Measurements from ENCODE around the gene LYSMD3. TPM values are rescaled to one million over a fixed set of nuclear protein-coding genes. Genes with fewer than 3 reads are reported as not detected.

LYSMD3 gene
- total and polyA plus RNA-seq, 8 donors = 3.9 to 27.0 (median 7.8) TPM

GRCh38 chr5:90503596-90503995 is 25.8 kb downstream of the LYSMD3 start:
- Histone ChIP-seq H3K36me3 (no peaks in the 10 kb centered on the region), H3K9me3 (no peaks in the 10 kb centered on the region), H3K4me3 (no peak overlapping the region), H3K27me3 (no peaks in the 10 kb centered on the region), H3K27ac (no peak overlapping the region), H3K4me1 (no peaks in the 10 kb centered on the region)
- WGBS, 5 donors = 65 to 77% (median 71%) methylated on average over 1 of the region's 1 CpG
- intact Hi-C loops (cut with DNase I; ENCODE audit: low total_unique reads) = no loop called here
- no peak for DNase-seq
- TF ChIP-seq POLR2A (IDR thresholded peaks at IDR 0.05) = no peak
- TF ChIP-seq POLR2AphosphoS5 (IDR thresholded peaks at IDR 0.05) = no peak
- no peak for TF ChIP-seq EP300 (IDR thresholded peaks at IDR 0.05)
- TF ChIP-seq CTCF (IDR thresholded peaks at IDR 0.05) = no peak

GRCh38 chr5:90495146-90495545 is 34.2 kb downstream of the LYSMD3 start:
- H3K36me3 ChIP-seq = no peaks in the 10 kb centered on the region
- TF ChIP-seq CTCF (IDR thresholded peaks at IDR 0.05) = no peak
- TF ChIP-seq POLR2AphosphoS5 (IDR thresholded peaks at IDR 0.05) = no peak
- TF ChIP-seq EP300 (IDR thresholded peaks at IDR 0.05) = no peak
- no peak for TF ChIP-seq POLR2A (IDR thresholded peaks at IDR 0.05)
- no peak overlapping the region for H3K4me3 ChIP-seq
- no peak overlapping the region for H3K27ac ChIP-seq
- no peaks in the 10 kb centered on the region for H3K27me3 ChIP-seq
- no peaks in the 10 kb centered on the region for H3K9me3 ChIP-seq
- no peak for DNase-seq
- 54 to 93% (median 82%) methylated on average over 1 of the region's 1 CpG for WGBS, 5 donors
- H3K4me1 ChIP-seq = no peaks in the 10 kb centered on the region
- intact Hi-C loops (cut with DNase I; ENCODE audit: low total_unique reads) = no loop called here

- H3K27me3 ChIP-seq = no peaks in the 10 kb centered on the region
- no peaks in the 10 kb centered on the region for H3K9me3 ChIP-seq
- TF ChIP-seq EP300 (IDR thresholded peaks at IDR 0.05) = no peak
- TF ChIP-seq POLR2A (IDR thresholded peaks at IDR 0.05) = no peak
- no peak for TF ChIP-seq POLR2AphosphoS5 (IDR thresholded peaks at IDR 0.05)
- TF ChIP-seq CTCF (IDR thresholded peaks at IDR 0.05) = no peak
- no peaks in the 10 kb centered on the region for H3K36me3 ChIP-seq
- no peak overlapping the region for H3K27ac ChIP-seq
- intact Hi-C loops (cut with DNase I; ENCODE audit: low total_unique reads) = no loop called here
- no peak for DNase-seq
- H3K4me1 ChIP-seq = no peaks in the 10 kb centered on the region
- no peak overlapping the region for H3K4me3 ChIP-seq
These were observed 35.3 kb downstream of the LYSMD3 start for GRCh38 chr5:90494043-90494442.

- WGBS, 5 donors = 62 to 88% (median 79%) methylated on average over 2 of the region's 2 CpGs
- no peaks in the 10 kb centered on the region for H3K4me1 ChIP-seq
- intact Hi-C loops (cut with DNase I; ENCODE audit: low total_unique reads) = no loop called here
These were observed 40.6 kb downstream of the LYSMD3 start for GRCh38 chr5:90488791-90489190.

More at GRCh38 chr5:90488791-90489190, 40.6 kb downstream of the LYSMD3 start:
- no peak for TF ChIP-seq POLR2A (IDR thresholded peaks at IDR 0.05)
- no peak for TF ChIP-seq POLR2AphosphoS5 (IDR thresholded peaks at IDR 0.05)
- no peak for TF ChIP-seq EP300 (IDR thresholded peaks at IDR 0.05)
- TF ChIP-seq CTCF (IDR thresholded peaks at IDR 0.05) = no peak
- H3K4me3 ChIP-seq = no peak overlapping the region
- H3K27me3 ChIP-seq = no peaks in the 10 kb centered on the region
- DNase-seq = no peak
- H3K27ac ChIP-seq = no peak overlapping the region
- no peaks in the 10 kb centered on the region for H3K9me3 ChIP-seq
- no peaks in the 10 kb centered on the region for H3K36me3 ChIP-seq

Data from stomach (tissue), 9 donors.